NCI-H526 treated with DMSO at 0.1 percent for 48 hours (cell line): ENCODE measurements around the gene RHOB.
"Not testable (repeated sequence)": the region's sequence is repeated elsewhere in the genome, so short reads cannot be mapped to it uniquely, and the experiment has no call there.

ENCODE experiments used
- DNase-seq: peaks from one replicate; lab custom pipeline; 2025; lab: John Stamatoyannopoulos, UW

Gene RHOB

DNA sequence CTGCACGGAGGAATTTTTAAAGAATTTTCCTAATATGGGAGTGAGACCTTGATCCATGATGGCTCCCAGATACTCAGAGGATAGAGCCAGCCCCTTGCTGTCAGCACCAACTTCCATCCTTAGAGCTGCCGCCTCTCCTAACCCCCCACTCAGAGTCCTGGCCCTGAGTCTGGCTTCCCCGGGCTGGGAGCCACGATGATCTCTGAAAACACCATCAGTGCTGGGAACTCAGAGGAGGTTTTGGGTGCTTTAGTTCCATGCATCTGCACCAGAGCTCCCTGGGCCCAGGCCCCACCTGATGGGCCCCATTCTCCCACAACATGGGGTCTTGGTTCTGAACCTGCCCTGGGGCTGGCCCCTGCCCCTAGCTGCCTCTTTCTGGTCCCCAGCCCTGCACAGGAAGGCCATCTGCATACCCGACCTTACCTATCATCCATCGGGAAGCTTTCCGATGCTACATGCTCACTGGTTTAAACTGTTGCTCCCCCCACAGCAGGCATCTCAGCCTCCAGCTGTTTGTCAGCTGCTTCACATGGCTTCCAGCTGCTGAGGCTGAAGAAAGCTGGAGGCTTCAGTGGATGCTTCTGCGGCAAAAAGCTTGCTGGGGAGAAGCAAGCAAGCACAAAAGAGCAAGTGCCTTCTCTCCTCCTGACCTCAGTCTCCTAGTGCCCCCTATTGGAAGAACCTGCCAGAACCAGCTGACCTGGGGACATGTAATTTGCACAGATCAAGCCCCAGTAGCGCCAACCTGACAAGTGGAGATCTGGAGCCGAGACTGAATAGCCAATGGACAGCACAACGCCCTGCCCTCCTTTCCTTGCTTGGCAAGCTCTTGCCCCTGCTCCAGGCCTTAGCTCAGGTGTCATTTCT, 24.2 kb upstream of the RHOB start:
- no peak for DNase-seq

- DNase-seq, result no peak
These were observed 23.5 kb upstream of the RHOB start for GRCh38 chr2:20423359-20423758.

DNA sequence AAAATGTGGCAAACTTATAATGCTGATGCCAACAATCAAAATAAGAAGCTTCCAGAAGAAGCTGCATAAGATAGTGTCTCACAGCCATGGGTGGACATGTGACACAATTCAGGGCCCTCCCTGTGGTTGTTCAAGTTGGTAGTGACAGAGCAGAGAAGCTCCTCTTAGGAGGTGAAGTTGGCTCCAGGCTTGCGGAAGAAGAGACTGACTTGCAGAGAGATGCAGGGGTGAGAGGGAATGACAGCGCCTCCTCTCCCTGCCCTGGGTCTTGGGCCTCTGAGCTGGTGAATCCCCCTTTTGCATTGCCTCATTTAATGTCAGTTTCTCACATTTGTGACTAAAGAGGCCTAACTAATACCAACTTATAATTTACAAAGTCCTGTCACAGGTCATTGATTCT, 23.0 kb upstream of the RHOB start:
- DNase-seq, result no peak

- no peak for DNase-seq
These were observed 22.3 kb upstream of the RHOB start for GRCh38 chr2:20424300-20425290.

- no peak for DNase-seq
These were observed 21.4 kb upstream of the RHOB start for GRCh38 chr2:20425371-20425881.

- no peak for DNase-seq
These were observed 21.0 kb upstream of the RHOB start for GRCh38 chr2:20425884-20426283.

DNA sequence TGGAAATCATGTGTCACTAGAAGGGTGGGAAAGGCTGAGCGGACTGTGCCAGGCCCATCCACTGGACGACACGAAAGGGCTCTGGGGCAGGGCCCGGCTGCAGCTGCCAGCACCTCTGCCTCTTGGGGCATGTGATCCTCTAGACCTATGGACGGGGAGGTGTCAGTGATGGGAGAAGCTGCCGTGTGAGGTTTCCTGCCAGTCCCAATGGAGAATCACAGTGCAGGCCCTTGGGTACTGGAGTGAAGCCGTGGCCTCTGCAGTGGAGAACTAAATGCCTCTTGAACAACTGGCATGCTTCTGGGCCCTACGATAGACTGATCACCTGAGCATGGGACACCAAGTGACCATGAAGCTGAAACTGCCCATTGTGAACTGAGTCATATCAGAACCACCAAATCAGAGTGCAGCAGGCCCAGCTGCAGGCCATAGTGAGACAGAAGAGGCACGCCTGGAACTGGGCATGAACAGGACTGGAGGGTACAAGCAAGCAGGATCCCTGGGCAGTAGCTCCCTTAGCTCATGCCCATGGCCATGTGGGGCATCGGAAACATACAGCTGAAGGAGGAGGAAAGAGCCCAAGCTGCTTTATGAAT, 18.8 kb upstream of the RHOB start:
- no peak for DNase-seq

DNA sequence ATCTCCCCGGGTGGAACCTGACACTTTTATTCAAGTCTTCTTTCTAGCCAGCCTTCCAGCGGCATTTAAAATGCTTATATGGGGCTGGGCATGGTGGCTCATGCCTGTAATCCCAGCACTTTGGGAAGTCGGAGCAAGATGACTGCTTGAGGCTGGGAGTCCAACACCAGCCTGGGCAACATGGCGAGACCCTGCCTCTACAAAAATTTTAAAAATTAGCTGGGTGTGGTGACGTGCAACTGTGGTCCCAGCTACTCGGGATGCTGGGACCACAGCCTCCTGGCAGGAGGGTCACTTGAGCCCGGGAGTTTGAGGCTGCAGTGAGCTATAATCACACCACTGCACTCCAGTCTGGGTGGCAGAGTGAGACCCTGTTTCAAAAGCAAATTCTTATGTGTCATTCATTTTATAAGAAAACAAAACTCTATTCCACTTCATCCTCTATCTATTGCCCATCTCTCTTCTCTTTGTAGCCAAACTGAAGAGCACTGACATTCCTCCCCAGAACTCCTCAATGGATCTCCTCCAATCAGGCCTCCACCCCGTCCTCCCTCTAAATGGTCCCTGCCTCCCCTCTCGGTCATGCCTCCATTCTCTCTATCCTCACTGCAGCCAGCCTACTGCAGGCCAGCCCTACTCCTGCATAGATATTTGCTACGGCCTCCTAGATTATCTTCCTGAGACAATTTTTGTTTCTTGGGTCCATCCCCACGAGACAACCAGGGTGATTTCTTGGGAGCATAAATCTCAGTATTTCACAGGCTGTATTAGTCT, 18.0 kb upstream of the RHOB start:
- no peak for DNase-seq

GRCh38 chr2:20429528-20429927, 17.3 kb upstream of the RHOB start:
- DNase-seq, result no peak

DNA sequence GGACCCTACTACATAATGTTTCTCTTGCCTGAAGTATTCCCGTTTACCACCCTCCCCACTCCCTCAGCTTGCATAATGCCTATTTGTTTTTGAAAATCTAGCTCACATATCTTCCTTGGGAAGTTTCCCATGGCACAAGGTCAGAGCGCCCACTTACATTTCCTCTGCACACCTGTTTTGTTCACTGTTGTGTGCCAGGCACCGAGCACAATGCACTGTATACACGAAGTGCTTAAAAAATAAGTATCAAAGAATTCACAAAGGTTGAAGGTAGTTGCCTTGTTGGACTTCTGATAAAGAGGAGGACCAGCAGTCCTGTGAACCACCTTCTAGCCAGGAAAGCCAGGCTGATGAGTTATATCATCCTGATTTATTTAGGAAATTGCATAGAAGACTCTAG, 16.8 kb upstream of the RHOB start:
- no peak for DNase-seq

DNA sequence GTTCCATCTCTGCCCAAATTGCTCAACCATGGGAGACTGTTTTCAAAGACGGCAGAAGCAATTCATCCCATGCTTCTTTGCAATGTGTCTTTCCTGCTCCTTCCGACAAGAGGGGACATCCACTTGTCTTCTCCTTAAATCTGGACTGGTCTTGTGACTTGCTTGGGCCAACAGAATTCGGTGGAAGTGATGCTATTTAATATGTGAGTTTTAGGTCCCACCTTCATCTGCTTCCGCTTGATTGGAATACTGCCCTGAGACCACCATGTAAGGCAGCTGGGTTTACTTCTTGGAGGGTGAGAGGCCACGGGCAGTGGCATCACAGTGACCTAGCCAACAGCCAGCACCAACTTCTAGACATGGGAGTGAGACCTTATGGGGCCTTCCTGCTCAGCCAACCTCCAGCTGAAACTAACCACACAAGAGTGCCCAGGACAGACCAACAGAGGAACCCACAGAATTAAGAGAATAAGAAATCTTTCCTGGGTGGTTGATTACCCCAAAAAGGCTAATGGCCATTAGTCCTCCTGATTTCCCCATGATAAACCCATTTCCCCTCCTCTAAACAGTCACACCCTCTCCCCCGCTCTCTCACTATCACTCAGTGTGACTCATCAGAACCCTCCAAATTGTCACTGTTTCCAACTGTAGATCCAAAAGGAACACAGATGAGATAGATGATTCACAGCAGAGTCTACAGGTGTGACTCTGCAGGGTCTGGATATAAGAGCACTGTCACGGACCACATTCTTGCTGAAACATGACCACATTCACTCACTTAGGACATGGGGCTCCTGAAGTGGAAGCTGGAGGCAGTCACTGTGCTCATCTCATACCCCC, 16.2 kb upstream of the RHOB start:
- DNase-seq, result no peak

- no peak for DNase-seq
These were observed 15.6 kb upstream of the RHOB start for GRCh38 chr2:20431301-20431698.

- no peak for DNase-seq
These were observed 15.1 kb upstream of the RHOB start for GRCh38 chr2:20431772-20432171.

DNA sequence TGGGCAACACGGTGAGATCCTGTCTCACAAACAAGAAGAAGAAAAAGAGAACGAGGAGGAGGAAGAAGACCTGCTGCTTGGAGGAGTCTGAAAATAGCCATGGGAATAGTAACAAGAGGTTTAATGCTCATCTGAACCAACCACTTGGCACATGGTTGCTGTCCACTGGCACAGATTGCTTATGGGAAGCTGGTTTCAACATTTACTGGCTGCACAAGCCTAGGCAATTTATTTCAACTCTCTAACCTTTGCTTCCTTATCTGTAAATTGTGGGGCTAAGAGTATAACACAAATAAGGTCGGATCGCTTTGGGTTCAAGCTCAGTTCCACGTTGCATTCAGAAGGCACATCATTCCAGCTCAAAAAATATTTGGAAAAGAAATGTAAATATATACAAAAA, 14.2 kb upstream of the RHOB start:
- DNase-seq, result no peak

DNA sequence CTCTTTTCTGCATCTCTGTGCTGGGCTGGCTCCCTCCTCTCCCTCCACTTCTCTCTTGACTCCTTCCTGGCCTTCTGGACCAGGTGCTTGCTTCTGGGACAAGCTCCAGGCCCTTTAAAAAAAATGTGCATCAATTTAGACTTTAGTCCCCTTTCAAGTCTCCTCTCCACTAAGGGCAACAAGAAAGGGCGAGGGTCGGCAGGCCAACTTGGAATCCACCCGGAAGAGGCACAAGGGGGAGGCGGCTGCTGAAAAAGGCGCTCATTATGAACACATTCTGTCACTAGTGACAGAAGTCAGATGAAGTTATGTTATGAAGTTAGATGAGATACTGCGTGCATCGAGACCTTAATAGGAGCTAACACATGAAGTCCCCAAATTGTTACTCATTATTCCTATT, 13.6 kb upstream of the RHOB start:
- DNase-seq, result no peak

DNA sequence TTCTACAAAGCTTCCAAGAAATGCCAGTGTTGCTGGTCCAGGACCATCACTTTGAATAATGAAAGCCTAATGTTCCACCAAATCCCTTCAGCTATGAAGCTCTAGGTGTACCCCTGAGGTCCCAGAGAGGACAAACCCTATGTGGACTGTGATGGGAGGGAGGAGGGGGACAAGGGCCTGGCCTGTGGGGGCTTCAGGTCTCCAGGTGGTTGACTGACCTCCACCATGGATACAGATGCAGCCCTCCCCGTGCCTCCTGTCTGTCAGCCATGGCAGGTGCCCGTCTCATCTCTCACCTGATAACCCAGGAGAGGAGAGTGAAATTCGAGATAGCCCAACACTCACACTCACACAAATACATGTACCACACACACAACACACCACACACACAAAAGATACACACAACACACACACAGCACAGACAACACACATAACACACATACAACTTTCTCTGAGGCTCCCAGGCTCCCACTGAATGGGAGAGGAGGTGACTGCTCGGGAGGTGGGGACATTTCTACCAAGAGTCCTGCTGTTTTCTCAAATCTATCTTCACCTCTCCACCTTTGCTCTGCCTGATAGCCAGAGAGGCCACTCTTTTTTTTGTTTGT, 12.8 kb upstream of the RHOB start:
- DNase-seq, result no peak

- DNase-seq, result no peak
These were observed 12.1 kb upstream of the RHOB start for GRCh38 chr2:20434588-20435294.

GRCh38 chr2:20435456-20435855, 11.4 kb upstream of the RHOB start:
- not testable (repeated sequence) for DNase-seq

GRCh38 chr2:20436716-20437470, 10.0 kb upstream of the RHOB start:
- DNase-seq, result no peak
